Astrocyte of the spinal cord (primary cell): ENCODE data around the gene GLIS1.

Experiments used
- DNase-seq: peaks from one replicate; pipeline ENCODE4 v3.0.0; 2011; ENCODE audit warnings: low read depth, low spot score
- H3K4me3 ChIP-seq: 2 replicates; pipeline ENCODE4 v1.5.1; 2011; ENCODE audit warnings: low read depth, mild to moderate bottlenecking, low read length, moderate library complexity
- CTCF ChIP-seq: IDR thresholded peaks from 2 replicates; pipeline ENCODE4 v1.5.1; 2012; ENCODE audit warnings: low read depth, mild to moderate bottlenecking, low read length, inconsistent platforms
- in situ Hi-C: cut with HindIII; loops from 2 replicates; pipeline ENCODE4 v1.10.0; 2017; ENCODE audit warnings: low sequenced_read_pairs

Gene GLIS1

GRCh38 chr1:53643881-53644390 lies 95.0 kb downstream of the GLIS1 start:
- no peak overlapping the region for H3K4me3 ChIP-seq
- DNase-seq, result no peak
- TF ChIP-seq CTCF, result no peak
- in situ Hi-C loops, result no loop called here

GRCh38 chr1:53643041-53643880 lies 95.7 kb downstream of the GLIS1 start:
- no peak for DNase-seq
- no peak overlapping the region for H3K4me3 ChIP-seq
- in situ Hi-C loops, result no loop called here
- no peak for TF ChIP-seq CTCF

GRCh38 chr1:53642607-53643006 lies 96.4 kb downstream of the GLIS1 start:
- H3K4me3 ChIP-seq, result no peak overlapping the region
- in situ Hi-C loops, result no loop called here
- DNase-seq, result no peak
- TF ChIP-seq CTCF, result no peak

GRCh38 chr1:53642215-53642555 lies 96.8 kb downstream of the GLIS1 start:
- in situ Hi-C loops, result no loop called here
- no peak overlapping the region for H3K4me3 ChIP-seq
- no peak for DNase-seq
- TF ChIP-seq CTCF, result no peak

GRCh38 chr1:53641481-53642214 lies 97.3 kb downstream of the GLIS1 start:
- in situ Hi-C loops, result no loop called here
- no peak for DNase-seq
- no peak overlapping the region for H3K4me3 ChIP-seq

GRCh38 chr1:53640701-53641075 lies 98.3 kb downstream of the GLIS1 start:
- in situ Hi-C loops, result no loop called here

More at GRCh38 chr1:53641481-53642214, 97.3 kb downstream of the GLIS1 start:
- no peak for TF ChIP-seq CTCF

More at GRCh38 chr1:53640701-53641075, 98.3 kb downstream of the GLIS1 start:
- H3K4me3 ChIP-seq, result no peak overlapping the region
- TF ChIP-seq CTCF, result no peak
- no peak for DNase-seq
